ENCODE data around the gene TMEM151B.

TMEM151B gene

GRCh38 chr6:44245391-44245911 lies 24.8 kb upstream of the TMEM151B start:
- TF ChIP-seq SIN3A (IDR thresholded peaks at IDR 0.05; ENCODE audit: borderline replicate concordance, insufficient read depth, low read length): no peak

DNA sequence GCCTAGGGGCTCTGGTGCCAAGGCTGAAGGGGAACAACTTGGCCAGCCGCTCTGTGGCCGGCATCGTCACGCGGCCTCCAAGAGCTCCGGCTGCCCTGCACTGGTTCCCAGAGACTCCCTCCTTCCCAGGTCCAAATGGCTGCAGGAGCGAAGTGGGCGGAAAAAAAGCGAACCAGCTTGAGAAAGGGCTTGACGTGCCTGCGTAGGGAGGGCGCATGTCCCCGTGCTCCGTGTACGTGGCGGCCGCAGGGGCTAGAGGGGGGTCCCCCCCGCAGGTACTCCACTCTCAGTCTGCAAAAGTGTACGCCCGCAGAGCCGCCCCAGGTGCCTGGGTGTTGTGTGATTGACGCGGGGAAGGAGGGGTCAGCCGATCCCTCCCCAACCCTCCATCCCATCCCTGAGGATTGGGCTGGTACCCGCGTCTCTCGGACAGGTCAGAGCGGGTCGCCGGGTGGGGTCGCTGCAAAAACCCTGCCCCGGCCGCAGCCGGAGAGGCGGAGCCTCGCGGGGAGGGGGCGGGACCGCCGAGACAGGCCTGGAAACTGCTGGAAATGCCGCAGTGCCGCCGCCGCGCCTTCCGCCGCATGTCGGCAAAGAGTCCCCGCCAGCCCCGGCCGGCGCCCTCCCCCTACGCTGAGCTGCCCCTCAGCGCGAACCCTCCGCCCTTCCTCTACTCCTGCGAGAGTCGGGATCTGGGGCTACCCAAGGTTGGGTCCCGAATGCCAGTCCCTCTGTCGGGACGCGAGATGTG lies 24.2 kb upstream of the TMEM151B start:
- TF ChIP-seq TAF1 (IDR thresholded peaks at IDR 0.05; ENCODE audit: borderline replicate concordance, insufficient read depth, low read length): peak; percentile 64; the same call in 1 of the 2 replicates
- TF ChIP-seq REST (IDR thresholded peaks at IDR 0.05; ENCODE audit: insufficient read depth in 1 of 2, low read depth in 2 of 2, low read length in 2 of 2): no peak

- TF ChIP-seq FOXP2 (optimal IDR thresholded peaks at IDR 0.05; ENCODE audit: borderline replicate concordance, extremely low read depth, extremely low read length, insufficient read depth): no peak
- TF ChIP-seq REST (IDR thresholded peaks at IDR 0.05; ENCODE audit: insufficient read depth in 1 of 2, low read depth in 2 of 2, low read length in 2 of 2): peak; percentile 46 to 80; a peak in 3 of 4 replicates
- peak; percentile 100 for TF ChIP-seq TAF1 (IDR thresholded peaks at IDR 0.05; ENCODE audit: borderline replicate concordance, insufficient read depth, low read length)
- TF ChIP-seq POLR2AphosphoS5 (IDR thresholded peaks at IDR 0.05; ENCODE audit: low read depth, low read length): peak; percentile 100
- peak; percentile 93; the same call in 1 of the 2 replicates for TF ChIP-seq SIN3A (IDR thresholded peaks at IDR 0.05; ENCODE audit: borderline replicate concordance, insufficient read depth, low read length)
These were observed 23.4 kb upstream of the TMEM151B start, which contains the start of gene HSP90AB1 for GRCh38 chr6:44246663-44247337. Gene HSP90AB1, plus strand, starts transcription at chr6:44247101. Its CDS starts 1,529 bp downstream, at chr6:44248630.

DNA sequence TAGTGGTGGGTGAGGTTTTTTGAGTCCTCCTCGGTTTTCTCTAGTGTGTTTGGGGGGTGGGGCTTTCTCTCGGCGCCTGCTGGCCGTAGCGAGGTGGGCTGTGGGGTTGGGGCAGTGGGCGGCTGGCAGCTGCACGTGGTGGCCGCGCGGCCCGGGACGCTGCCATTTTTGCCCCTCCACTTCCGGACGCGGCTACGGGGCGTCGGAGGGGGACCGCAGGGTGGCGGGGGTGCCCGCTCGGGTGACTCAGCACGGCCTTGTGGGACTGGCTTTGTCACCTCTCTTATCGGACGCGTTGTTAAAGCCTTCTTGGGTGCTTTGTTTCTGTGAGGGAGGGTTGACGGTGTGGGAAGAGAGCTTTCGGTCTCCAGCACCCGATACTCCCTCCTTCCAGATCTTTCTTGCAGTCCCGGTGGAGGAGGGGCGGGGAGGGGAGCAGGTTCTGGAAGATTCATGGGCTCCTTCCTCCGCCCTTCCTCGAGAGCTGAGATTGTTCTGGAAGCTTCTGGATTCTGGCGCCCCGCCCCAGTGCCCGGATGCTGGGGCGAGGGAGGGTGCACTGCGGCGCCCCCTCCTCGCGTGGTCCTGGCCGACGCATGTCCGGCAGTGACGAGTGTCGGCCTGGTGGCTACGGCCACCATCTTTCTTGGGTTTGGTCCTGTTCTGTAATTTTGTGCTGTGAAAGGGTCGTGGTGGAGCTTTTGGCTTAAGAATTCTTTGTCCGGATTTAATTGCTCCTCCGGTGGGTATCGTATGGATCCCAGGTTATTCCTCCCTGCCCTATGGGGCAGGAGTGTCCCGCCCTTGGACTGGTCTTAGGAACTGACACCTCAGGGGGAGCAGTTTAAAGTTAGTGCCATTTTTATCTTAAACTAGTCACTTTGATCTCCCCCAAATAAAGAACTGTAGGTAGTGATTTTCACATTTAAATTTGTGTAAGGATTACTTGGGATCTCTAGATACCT lies 22.6 kb upstream of the TMEM151B start:
- TF ChIP-seq REST (IDR thresholded peaks at IDR 0.05; ENCODE audit: insufficient read depth in 1 of 2, low read depth in 2 of 2, low read length in 2 of 2) (peak in 1 of 2 experiments; percentile 33; a peak in 2 of 4 replicates), SIN3A (IDR thresholded peaks at IDR 0.05; ENCODE audit: borderline replicate concordance, insufficient read depth, low read length) (0 out of 2 replicates have a peak, but pooled peaks have one; percentile 7), POLR2AphosphoS5 (IDR thresholded peaks at IDR 0.05; ENCODE audit: low read depth, low read length) (0 out of 2 replicates have a peak, but pooled peaks have one; percentile 36), TAF1 (IDR thresholded peaks at IDR 0.05; ENCODE audit: borderline replicate concordance, insufficient read depth, low read length) (no peak; the same call in 1 of the 2 replicates)

DNA sequence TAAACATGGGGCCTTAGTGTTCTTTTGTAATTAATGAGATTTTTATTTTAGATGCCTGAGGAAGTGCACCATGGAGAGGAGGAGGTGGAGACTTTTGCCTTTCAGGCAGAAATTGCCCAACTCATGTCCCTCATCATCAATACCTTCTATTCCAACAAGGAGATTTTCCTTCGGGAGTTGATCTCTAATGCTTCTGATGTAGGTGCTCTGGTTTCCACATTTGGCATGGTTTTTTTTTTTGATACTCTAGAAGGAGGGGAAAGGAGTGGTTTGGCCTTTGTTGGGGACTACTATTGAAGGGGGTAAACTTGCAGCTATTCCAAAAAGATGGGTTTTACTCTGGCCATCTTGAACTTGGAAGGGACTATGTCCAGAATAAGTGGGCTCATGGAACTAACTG lies 21.7 kb upstream of the TMEM151B start:
- TF ChIP-seq REST (IDR thresholded peaks at IDR 0.05; ENCODE audit: insufficient read depth in 1 of 2, low read depth in 2 of 2, low read length in 2 of 2) (no peak), FOXP2 (optimal IDR thresholded peaks at IDR 0.05; ENCODE audit: borderline replicate concordance, extremely low read depth, extremely low read length, insufficient read depth) (no peak), SIN3A (IDR thresholded peaks at IDR 0.05; ENCODE audit: borderline replicate concordance, insufficient read depth, low read length) (no peak), POLR2AphosphoS5 (IDR thresholded peaks at IDR 0.05; ENCODE audit: low read depth, low read length) (no peak)

All from PFSK-1 (cell line).